Brain microvascular endothelial cell (primary cell): ENCODE results near the gene SNX10.

Experiments
- DNase-seq: peaks from one replicate; pipeline ENCODE4 v3.0.0-alpha.2; 2020
- H3K27ac ChIP-seq: fragments of 250-450 bp; sonication (Bioruptor Pico); 2 replicates; pipeline ENCODE4 v1.5.1; 2020; ENCODE audit warnings: mild to moderate bottlenecking, moderate library complexity
- H3K27me3 ChIP-seq: fragments of 250-450 bp; sonication (Bioruptor Pico); replicated peaks from 2 replicates; pipeline ENCODE4 v1.5.1; 2020; ENCODE audit warnings: mild to moderate bottlenecking
- H3K36me3 ChIP-seq: fragments of 250-450 bp; sonication (Bioruptor Pico); replicated peaks from 2 replicates; pipeline ENCODE4 v1.5.1; 2020; ENCODE audit warnings: mild to moderate bottlenecking
- H3K4me3 ChIP-seq: 2 replicates; pipeline ENCODE4 v1.5.1; 2011; ENCODE audit warnings: low read depth, mild to moderate bottlenecking, control low read depth, low read length, moderate library complexity
- CTCF ChIP-seq: IDR thresholded peaks from 2 replicates; pipeline ENCODE4 v1.5.1; 2011; ENCODE audit warnings: low read depth, mild to moderate bottlenecking, moderate library complexity, low read length, control low read depth, inconsistent platforms; ENCODE audit errors: missing control alignments
- in situ Hi-C: cut with HindIII; loops from 2 replicates; pipeline ENCODE4 v1.10.0; 2017; ENCODE audit warnings: low sequenced_read_pairs, low pct_ligation_motif_present

SNX10 gene

GRCh38 chr7:26311798-26312197 is 20.1 kb downstream of the SNX10 start:
- TF ChIP-seq CTCF, result no peak
- H3K27me3 ChIP-seq, result no peaks in the 10 kb centered on the region
- no peak overlapping the region for H3K27ac ChIP-seq
- in situ Hi-C loops, result no loop called here
- H3K4me3 ChIP-seq, result no peak overlapping the region
- H3K36me3 ChIP-seq, result no peaks in the 10 kb centered on the region
- DNase-seq, result no peak

- Histone ChIP-seq H3K4me3 (no peak overlapping the region), H3K36me3 (no peaks in the 10 kb centered on the region), H3K27ac (no peak overlapping the region), H3K27me3 (no peaks in the 10 kb centered on the region)
- in situ Hi-C loops, result no loop called here
- TF ChIP-seq CTCF, result no peak
- DNase-seq, result no peak
Measured at GRCh38 chr7:26317211-26317610, 25.5 kb downstream of the SNX10 start.

GRCh38 chr7:26318921-26319320 is 27.3 kb downstream of the SNX10 start:
- Histone ChIP-seq H3K36me3 (no peaks in the 10 kb centered on the region), H3K27ac (no peak overlapping the region), H3K27me3 (no peaks in the 10 kb centered on the region), H3K4me3 (no peak overlapping the region)
- no peak for TF ChIP-seq CTCF
- in situ Hi-C loops, result no loop called here
- no peak for DNase-seq

- DNase-seq, result no peak
- Histone ChIP-seq H3K27ac (no peak overlapping the region), H3K4me3 (no peak overlapping the region), H3K27me3 (no peaks in the 10 kb centered on the region), H3K36me3 (no peaks in the 10 kb centered on the region)
- in situ Hi-C loops, result no loop called here
- no peak for TF ChIP-seq CTCF
Measured at GRCh38 chr7:26319636-26320035, 28.0 kb downstream of the SNX10 start.

GRCh38 chr7:26320878-26321277 is 29.2 kb downstream of the SNX10 start:
- DNase-seq, result no peak
- no peaks in the 10 kb centered on the region for H3K27me3 ChIP-seq
- no peaks in the 10 kb centered on the region for H3K36me3 ChIP-seq
- no peak for TF ChIP-seq CTCF
- in situ Hi-C loops, result no loop called here
- no peak overlapping the region for H3K4me3 ChIP-seq
- no peak overlapping the region for H3K27ac ChIP-seq

- no peak for TF ChIP-seq CTCF
- Histone ChIP-seq H3K36me3 (no peaks in the 10 kb centered on the region), H3K27ac (no peak overlapping the region), H3K27me3 (no peaks in the 10 kb centered on the region), H3K4me3 (no peak overlapping the region)
- no peak for DNase-seq
- in situ Hi-C loops, result no loop called here
Measured at GRCh38 chr7:26321435-26321834, 29.8 kb downstream of the SNX10 start.
